HepG2 (cell line): ENCODE results near the gene CARMIL3. TPM values are rescaled to one million over a fixed set of nuclear protein-coding genes. Genes with fewer than 3 reads are reported as not detected.

Experiments
- BCL6 ChIP-seq: IDR thresholded peaks from 2 replicates; pipeline ENCODE4 v1.6.1; 2016; ENCODE audit warnings: missing genetic modification reagents, missing compliant biosample characterization
- CHD2 ChIP-seq: IDR thresholded peaks from 2 replicates; pipeline ENCODE4 v1.6.1; 2011; ENCODE audit warnings: low read depth, low read length, improper control_type of control experiment
- DNMT1 ChIP-seq: sonication (generic); formaldehyde crosslinking; IDR thresholded peaks from 2 replicates; pipeline ENCODE4 v1.5.1; 2020; ENCODE audit warnings: mild to moderate bottlenecking, missing genetic modification reagents
- ELF4 ChIP-seq: sonication (generic); formaldehyde crosslinking; IDR thresholded peaks from 2 replicates; pipeline ENCODE4 v1.5.0; 2020; ENCODE audit warnings: missing genetic modification reagents, mild to moderate bottlenecking, moderate library complexity, borderline replicate concordance
- KLF12 ChIP-seq: sonication (generic); formaldehyde crosslinking; IDR thresholded peaks from 2 replicates; pipeline ENCODE4 v1.4.0; 2020; ENCODE audit warnings: missing genetic modification reagents, borderline replicate concordance
- ONECUT2 ChIP-seq: sonication (generic); formaldehyde crosslinking; IDR thresholded peaks from 2 replicates; pipeline ENCODE4 v1.4.0; 2020; ENCODE audit warnings: missing genetic modification reagents
- RBM22 ChIP-seq: fragments of 200-400 bp; formaldehyde crosslinking; optimal IDR thresholded peaks from 2 replicates; pipeline ENCODE3; 2017; ENCODE audit warnings: mild to moderate bottlenecking, low read length, moderate library complexity
- SNRNP70 ChIP-seq: fragments of 200-400 bp; formaldehyde crosslinking; IDR thresholded peaks from 2 replicates; pipeline ENCODE4 v1.6.1; 2017; ENCODE audit warnings: mild to moderate bottlenecking, low read depth, low read length, moderate library complexity
- SUZ12 ChIP-seq: fragments of 150-350 bp; IDR thresholded peaks from 2 replicates; pipeline ENCODE4 v1.6.1; 2014; ENCODE audit warnings: low read depth, low read length
- ZNF33A ChIP-seq: sonication (generic); formaldehyde crosslinking; IDR thresholded peaks from 2 replicates; pipeline ENCODE4 v1.5.1; 2020; ENCODE audit warnings: missing genetic modification reagents, mild to moderate bottlenecking, moderate library complexity, borderline replicate concordance
- ZNF44 ChIP-seq: sonication (generic); formaldehyde crosslinking; IDR thresholded peaks from 2 replicates; pipeline ENCODE4 v1.5.1; 2020; ENCODE audit warnings: mild to moderate bottlenecking, missing genetic modification reagents
- ZNF878 ChIP-seq: sonication (generic); formaldehyde crosslinking; IDR thresholded peaks from 2 replicates; pipeline ENCODE4 v1.8.1; 2023; ENCODE audit warnings: mild to moderate bottlenecking, missing genetic modification reagents, moderate library complexity
- polyA plus RNA-seq, 8 experiments: library from polyadenylated mRNA; depleted of rRNA in 3 of 8; stranded (reverse) in 7 of 8; unstranded in 1 of 8; fragments of >200 nt; fragmentation: Illumina TruSeq in 4 of 8; extraction: Trizol in 4 of 8; gene quantifications; 2 replicates each; pipeline versions ENCODE4 v1.2.1 to v1.2.3, GENCODE V29; 2011 to 2016; ENCODE audit warnings: low read depth in 4 of 8, missing spikeins in 1 of 8, mixed read lengths in 1 of 8; ENCODE audit not compliant: insufficient read depth in 1 of 8
- total RNA-seq, 5 experiments: library from RNA; depleted of rRNA; stranded (reverse); fragments of >200 nt; fragmentation: Illumina TruSeq; extraction: Trizol; gene quantifications; 2 replicates each; pipeline ENCODE4 v1.2.3, GENCODE V29; 2016; ENCODE audit warnings: low read depth in 1 of 5
- TF ChIP-seq, protein P1 (sequence below): IDR thresholded peaks from 2 replicates; pipeline ENCODE4 v1.6.1; 2016; ENCODE audit warnings: low read depth
- TF ChIP-seq, protein P2 (sequence below): sonication (generic); formaldehyde crosslinking; IDR thresholded peaks from 2 replicates; pipeline ENCODE4 v1.8.0; 2022; ENCODE audit warnings: low read depth, missing genetic modification reagents
- TF ChIP-seq, protein P3 (sequence below): sonication (generic); formaldehyde crosslinking; IDR thresholded peaks from 2 replicates; pipeline ENCODE4 v1.4.0; 2020; ENCODE audit warnings: missing genetic modification reagents
- TF ChIP-seq, protein P4 (sequence below): sonication (generic); formaldehyde crosslinking; IDR thresholded peaks from 2 replicates; pipeline ENCODE4 v1.8.1; 2023; ENCODE audit warnings: mild to moderate bottlenecking, missing genetic modification reagents
- TF ChIP-seq, protein P5 (sequence below): sonication (generic); formaldehyde crosslinking; IDR thresholded peaks from 2 replicates; pipeline ENCODE4 v1.4.0; 2020; ENCODE audit warnings: mild to moderate bottlenecking, missing genetic modification reagents
- TF ChIP-seq, protein P6 (sequence below): IDR thresholded peaks from 2 replicates; pipeline ENCODE4 v1.6.1; 2012; ENCODE audit warnings: low read depth, low read length, improper control_type of control experiment
- TF ChIP-seq, protein P7 (sequence below): sonication (generic); formaldehyde crosslinking; IDR thresholded peaks from 2 replicates; pipeline ENCODE4 v1.4.0; 2020; ENCODE audit warnings: low read depth, mild to moderate bottlenecking, missing genetic modification reagents

CARMIL3 gene
- total and polyA plus RNA-seq, 2 of the 13 experiments (the other 11 are each of a cell fraction or from before 2014, with no cell fraction given), result 0.27 to 0.55 TPM

DNA sequence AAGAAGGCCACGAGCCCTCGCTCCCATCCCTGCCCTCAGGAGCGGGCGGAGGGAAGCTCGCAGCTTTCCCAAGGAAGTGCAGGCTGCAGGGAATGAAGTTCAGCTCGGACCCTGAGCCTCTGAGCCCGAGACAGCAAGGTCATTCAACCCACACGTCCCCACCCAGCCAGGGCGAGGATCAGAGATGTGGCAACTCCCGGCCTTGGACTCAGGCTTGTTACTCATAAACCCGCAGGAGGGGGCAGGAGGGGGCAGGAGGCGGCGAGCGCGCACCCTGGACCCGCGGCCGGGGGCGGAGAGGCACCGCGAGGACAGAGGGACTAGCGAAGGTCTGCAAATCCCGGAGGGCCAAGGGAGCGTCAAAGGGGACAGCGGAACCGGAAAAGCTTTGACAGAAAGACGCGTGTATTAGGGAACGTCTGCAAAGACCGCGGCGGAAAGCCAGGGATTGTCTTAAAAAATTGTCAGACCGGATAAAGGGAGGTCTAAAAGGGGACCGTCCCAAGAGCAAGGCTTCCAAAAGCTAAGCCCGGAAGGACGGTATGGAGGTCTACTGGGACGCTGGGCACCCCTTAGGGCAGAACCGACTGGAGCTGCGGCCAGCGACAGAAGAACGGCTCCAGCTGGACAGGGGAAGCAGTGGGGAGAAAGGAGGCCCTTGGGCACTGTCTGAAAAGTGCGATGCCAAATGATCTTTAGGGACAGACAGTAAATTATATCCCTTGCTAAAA, 62.2 kb downstream of the CARMIL3 start (continued):
- TF ChIP-seq, protein P1, sequence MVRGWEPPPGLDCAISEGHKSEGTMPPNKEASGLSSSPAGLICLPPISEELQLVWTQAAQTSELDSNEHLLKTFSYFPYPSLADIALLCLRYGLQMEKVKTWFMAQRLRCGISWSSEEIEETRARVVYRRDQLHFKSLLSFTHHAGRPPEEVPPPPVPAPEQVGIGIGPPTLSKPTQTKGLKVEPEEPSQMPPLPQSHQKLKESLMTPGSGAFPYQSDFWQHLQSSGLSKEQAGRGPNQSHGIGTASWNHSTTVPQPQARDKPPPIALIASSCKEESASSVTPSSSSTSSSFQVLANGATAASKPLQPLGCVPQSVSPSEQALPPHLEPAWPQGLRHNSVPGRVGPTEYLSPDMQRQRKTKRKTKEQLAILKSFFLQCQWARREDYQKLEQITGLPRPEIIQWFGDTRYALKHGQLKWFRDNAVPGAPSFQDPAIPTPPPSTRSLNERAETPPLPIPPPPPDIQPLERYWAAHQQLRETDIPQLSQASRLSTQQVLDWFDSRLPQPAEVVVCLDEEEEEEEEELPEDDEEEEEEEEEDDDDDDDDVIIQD (CRISPR knock-in tag), result peak; percentile 99
- TF ChIP-seq SUZ12 (no peak), SNRNP70 (no peak), ONECUT2 (peak; percentile 44; the same call in 1 of the 2 replicates), DNMT1 (CRISPR knock-in tag) (0 out of 2 replicates have a peak, but pooled peaks have one; percentile 23), RBM22 (peak; percentile 83), BCL6 (CRISPR knock-in tag) (peak; percentile 93), ZNF33A (CRISPR knock-in tag) (no peak), ELF4 (CRISPR knock-in tag) (no peak; the same call in 1 of the 2 replicates), ZNF878 (CRISPR knock-in tag) (no peak), ZNF44 (CRISPR knock-in tag) (no peak), CHD2 (peak; percentile 84), KLF12 (peak; percentile 97)
- TF ChIP-seq, protein P2, sequence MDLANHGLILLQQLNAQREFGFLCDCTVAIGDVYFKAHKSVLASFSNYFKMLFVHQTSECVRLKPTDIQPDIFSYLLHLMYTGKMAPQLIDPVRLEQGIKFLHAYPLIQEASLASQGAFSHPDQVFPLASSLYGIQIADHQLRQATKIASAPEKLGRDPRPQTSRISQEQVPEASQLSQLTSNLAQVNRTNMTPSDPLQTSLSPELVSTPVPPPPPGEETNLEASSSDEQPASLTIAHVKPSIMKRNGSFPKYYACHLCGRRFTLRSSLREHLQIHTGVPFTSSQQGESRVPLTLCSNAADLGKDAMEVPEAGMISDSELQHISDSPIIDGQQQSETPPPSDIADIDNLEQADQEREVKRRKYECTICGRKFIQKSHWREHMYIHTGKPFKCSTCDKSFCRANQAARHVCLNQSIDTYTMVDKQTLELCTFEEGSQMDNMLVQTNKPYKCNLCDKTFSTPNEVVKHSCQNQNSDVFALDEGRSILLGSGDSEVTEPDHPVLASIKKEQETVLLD (CRISPR knock-in tag), result no peak
- TF ChIP-seq, protein P3, sequence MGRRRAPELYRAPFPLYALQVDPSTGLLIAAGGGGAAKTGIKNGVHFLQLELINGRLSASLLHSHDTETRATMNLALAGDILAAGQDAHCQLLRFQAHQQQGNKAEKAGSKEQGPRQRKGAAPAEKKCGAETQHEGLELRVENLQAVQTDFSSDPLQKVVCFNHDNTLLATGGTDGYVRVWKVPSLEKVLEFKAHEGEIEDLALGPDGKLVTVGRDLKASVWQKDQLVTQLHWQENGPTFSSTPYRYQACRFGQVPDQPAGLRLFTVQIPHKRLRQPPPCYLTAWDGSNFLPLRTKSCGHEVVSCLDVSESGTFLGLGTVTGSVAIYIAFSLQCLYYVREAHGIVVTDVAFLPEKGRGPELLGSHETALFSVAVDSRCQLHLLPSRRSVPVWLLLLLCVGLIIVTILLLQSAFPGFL (CRISPR knock-in tag), result no peak
- TF ChIP-seq, protein P4, sequence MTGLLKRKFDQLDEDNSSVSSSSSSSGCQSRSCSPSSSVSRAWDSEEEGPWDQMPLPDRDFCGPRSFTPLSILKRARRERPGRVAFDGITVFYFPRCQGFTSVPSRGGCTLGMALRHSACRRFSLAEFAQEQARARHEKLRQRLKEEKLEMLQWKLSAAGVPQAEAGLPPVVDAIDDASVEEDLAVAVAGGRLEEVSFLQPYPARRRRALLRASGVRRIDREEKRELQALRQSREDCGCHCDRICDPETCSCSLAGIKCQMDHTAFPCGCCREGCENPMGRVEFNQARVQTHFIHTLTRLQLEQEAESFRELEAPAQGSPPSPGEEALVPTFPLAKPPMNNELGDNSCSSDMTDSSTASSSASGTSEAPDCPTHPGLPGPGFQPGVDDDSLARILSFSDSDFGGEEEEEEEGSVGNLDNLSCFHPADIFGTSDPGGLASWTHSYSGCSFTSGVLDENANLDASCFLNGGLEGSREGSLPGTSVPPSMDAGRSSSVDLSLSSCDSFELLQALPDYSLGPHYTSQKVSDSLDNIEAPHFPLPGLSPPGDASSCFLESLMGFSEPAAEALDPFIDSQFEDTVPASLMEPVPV, result peak; percentile 99
- TF ChIP-seq, protein P5, sequence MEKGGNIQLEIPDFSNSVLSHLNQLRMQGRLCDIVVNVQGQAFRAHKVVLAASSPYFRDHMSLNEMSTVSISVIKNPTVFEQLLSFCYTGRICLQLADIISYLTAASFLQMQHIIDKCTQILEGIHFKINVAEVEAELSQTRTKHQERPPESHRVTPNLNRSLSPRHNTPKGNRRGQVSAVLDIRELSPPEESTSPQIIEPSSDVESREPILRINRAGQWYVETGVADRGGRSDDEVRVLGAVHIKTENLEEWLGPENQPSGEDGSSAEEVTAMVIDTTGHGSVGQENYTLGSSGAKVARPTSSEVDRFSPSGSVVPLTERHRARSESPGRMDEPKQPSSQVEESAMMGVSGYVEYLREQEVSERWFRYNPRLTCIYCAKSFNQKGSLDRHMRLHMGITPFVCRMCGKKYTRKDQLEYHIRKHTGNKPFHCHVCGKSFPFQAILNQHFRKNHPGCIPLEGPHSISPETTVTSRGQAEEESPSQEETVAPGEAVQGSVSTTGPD, result peak; percentile 72; the same call in 1 of the 2 replicates
- TF ChIP-seq, protein P6, sequence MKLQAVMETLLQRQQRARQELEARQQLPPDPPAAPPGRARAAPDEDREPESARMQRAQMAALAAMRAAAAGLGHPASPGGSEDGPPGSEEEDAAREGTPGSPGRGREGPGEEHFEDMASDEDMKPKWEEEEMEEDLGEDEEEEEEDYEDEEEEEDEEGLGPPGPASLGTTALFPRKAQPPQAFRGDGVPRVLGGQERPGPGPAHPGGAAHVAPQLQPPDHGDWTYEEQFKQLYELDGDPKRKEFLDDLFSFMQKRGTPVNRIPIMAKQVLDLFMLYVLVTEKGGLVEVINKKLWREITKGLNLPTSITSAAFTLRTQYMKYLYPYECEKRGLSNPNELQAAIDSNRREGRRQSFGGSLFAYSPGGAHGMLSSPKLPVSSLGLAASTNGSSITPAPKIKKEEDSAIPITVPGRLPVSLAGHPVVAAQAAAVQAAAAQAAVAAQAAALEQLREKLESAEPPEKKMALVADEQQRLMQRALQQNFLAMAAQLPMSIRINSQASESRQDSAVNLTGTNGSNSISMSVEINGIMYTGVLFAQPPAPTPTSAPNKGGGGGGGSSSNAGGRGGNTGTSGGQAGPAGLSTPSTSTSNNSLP, result peak; percentile 92
- TF ChIP-seq, protein P7, sequence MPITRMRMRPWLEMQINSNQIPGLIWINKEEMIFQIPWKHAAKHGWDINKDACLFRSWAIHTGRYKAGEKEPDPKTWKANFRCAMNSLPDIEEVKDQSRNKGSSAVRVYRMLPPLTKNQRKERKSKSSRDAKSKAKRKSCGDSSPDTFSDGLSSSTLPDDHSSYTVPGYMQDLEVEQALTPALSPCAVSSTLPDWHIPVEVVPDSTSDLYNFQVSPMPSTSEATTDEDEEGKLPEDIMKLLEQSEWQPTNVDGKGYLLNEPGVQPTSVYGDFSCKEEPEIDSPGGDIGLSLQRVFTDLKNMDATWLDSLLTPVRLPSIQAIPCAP (CRISPR knock-in tag), result no peak
